ENCODE data around the gene SUPT3H.

GRCh38 chr6:45021676-45022075 lies 356.1 kb downstream of the SUPT3H start:
- TF ChIP-seq FOXM1 (IDR thresholded peaks at IDR 0.05; ENCODE audit: borderline replicate concordance, low read depth) = no peak
- TF ChIP-seq TCF12 (IDR thresholded peaks at IDR 0.05; ENCODE audit: low read depth) = no peak
- TF ChIP-seq RAD21 (IDR thresholded peaks at IDR 0.05; ENCODE audit: low read depth) = no peak
- TF ChIP-seq EGR1 (IDR thresholded peaks at IDR 0.05) = no peak
- TF ChIP-seq NFIC (IDR thresholded peaks at IDR 0.05) = no peak
- no peak for TF ChIP-seq USF1 (IDR thresholded peaks at IDR 0.05)
- no peak for TF ChIP-seq EP300 (IDR thresholded peaks at IDR 0.05; ENCODE audit: borderline replicate concordance)
- TF ChIP-seq CEBPB (IDR thresholded peaks at IDR 0.05) = no peak
- TF ChIP-seq CREB1 (IDR thresholded peaks at IDR 0.05; ENCODE audit: low read depth) = no peak
- TF ChIP-seq TEAD4 (IDR thresholded peaks at IDR 0.05) = no peak
- TF ChIP-seq, protein P1, sequence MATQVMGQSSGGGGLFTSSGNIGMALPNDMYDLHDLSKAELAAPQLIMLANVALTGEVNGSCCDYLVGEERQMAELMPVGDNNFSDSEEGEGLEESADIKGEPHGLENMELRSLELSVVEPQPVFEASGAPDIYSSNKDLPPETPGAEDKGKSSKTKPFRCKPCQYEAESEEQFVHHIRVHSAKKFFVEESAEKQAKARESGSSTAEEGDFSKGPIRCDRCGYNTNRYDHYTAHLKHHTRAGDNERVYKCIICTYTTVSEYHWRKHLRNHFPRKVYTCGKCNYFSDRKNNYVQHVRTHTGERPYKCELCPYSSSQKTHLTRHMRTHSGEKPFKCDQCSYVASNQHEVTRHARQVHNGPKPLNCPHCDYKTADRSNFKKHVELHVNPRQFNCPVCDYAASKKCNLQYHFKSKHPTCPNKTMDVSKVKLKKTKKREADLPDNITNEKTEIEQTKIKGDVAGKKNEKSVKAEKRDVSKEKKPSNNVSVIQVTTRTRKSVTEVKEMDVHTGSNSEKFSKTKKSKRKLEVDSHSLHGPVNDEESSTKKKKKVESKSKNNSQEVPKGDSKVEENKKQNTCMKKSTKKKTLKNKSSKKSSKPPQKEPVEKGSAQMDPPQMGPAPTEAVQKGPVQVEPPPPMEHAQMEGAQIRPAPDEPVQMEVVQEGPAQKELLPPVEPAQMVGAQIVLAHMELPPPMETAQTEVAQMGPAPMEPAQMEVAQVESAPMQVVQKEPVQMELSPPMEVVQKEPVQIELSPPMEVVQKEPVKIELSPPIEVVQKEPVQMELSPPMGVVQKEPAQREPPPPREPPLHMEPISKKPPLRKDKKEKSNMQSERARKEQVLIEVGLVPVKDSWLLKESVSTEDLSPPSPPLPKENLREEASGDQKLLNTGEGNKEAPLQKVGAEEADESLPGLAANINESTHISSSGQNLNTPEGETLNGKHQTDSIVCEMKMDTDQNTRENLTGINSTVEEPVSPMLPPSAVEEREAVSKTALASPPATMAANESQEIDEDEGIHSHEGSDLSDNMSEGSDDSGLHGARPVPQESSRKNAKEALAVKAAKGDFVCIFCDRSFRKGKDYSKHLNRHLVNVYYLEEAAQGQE (IDR thresholded peaks at IDR 0.05; ENCODE audit: low read depth) = no peak
- TF ChIP-seq, protein P2, sequence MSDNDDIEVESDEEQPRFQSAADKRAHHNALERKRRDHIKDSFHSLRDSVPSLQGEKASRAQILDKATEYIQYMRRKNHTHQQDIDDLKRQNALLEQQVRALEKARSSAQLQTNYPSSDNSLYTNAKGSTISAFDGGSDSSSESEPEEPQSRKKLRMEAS (IDR thresholded peaks at IDR 0.05) = no peak
- TF ChIP-seq TAF1 (IDR thresholded peaks at IDR 0.05; ENCODE audit: low read depth) = no peak
- no peak for TF ChIP-seq ZBTB7A (IDR thresholded peaks at IDR 0.05; ENCODE audit: low read depth)
